ENCODE data around the gene TMC1.
"Not testable (repeated sequence)": the region's sequence is repeated elsewhere in the genome, so short reads cannot be mapped to it uniquely, and the experiment has no call there.

TMC1 gene

GRCh38 chr9:72526901-72527800, 5.7 kb downstream of the TMC1 start:
- DNase-seq = peak; percentile 69

DNA sequence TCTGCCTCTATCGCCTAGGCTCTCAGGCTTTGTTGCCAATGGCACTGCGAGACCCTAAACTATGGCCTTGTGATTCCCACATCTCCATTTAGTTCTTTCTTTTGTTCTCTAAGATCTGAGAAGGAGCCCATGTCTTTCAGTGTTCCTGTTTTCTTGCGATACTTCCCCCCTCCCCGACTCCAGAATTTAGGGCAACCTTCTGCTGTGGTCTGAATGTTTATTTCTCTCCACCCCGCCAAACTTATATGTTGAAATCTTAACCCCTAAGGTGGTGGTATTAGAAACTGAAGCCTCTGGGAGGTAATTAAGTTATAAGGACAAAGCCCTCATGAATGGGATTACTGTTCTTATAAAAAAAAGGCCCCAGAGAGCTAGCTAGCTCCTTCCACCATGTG, 6.4 kb downstream of the TMC1 start:
- DNase-seq = no peak

- no peak for DNase-seq
Measured at GRCh38 chr9:72529531-72529930, 8.1 kb downstream of the TMC1 start.

GRCh38 chr9:72533322-72533721, 11.9 kb downstream of the TMC1 start:
- no peak for DNase-seq

DNA sequence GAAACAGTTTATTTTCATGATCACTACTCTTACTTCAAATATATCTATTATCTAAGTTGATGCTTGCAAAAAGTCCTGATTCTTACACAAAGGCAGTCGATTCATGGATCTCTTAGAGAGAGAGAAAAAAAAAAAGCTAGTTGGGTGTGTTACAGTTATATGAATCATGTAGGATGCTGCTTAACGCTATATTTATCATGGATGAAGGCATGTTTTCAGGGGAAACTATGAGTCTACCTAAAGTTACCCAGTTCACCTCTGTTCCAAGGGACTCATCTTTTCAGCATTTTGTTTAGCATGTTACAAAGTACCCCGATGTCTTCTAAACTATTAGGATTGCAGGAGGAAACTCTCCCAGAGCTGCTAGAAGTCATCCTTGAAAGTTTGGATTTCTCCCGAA, 13.5 kb downstream of the TMC1 start:
- no peak for DNase-seq

GRCh38 chr9:72537011-72537545, 15.7 kb downstream of the TMC1 start:
- DNase-seq = no peak

DNA sequence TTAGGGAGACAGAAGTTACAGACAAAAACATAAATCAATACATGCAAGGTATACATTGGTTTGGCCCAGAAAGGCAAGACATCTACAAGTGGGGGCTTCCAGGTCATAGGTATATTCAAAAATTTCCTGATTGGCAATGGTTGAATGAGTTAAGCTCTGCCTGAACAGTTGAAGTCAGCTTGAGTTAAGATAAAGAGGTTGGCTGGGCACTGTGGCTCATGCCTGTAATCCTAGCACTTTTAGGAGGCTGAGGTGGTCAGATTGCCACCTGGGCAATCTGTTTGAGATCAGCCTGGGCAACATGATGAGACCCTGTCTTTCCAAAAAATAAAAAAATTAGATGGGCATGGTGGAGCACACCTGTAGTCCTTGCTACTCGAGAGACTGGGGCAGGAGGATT, 16.3 kb downstream of the TMC1 start:
- DNase-seq = no peak

DNA sequence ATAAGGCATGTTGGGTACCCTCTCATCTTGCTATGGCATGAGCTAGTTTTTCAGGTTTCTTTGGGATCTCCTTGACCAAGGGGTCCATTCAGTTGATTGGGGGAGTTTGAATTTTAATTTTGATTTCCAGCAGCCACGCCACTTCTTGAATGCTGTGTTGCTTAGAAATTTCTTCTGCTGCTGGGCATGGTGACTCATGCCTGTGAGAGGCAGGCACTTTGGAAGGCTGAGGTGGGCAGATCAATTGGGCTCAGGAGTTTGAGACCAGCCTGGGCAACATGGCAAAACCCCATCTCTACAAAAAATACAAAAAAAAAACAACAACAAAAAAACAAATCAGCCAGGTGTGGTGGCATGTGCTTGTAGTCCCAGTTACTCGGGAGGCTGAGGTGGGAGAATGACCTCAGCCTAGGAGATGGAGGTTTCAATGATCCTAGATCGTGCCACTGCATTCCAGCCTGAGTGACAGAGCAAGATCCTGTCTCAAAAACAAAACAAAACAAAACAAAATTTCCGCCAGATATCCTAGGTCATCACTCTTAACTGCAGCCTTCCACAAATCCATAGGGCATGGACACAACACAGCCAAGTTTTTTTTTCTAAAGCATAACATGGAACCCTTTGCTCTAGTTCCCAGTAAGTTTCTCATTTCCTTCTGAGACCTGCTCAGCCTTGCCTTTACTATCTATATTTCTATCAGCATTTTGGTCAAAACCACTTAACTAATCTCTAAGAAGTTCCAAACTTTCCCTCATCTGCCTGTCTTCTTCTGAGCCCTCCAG, 17.7 kb downstream of the TMC1 start:
- DNase-seq = no peak

DNA sequence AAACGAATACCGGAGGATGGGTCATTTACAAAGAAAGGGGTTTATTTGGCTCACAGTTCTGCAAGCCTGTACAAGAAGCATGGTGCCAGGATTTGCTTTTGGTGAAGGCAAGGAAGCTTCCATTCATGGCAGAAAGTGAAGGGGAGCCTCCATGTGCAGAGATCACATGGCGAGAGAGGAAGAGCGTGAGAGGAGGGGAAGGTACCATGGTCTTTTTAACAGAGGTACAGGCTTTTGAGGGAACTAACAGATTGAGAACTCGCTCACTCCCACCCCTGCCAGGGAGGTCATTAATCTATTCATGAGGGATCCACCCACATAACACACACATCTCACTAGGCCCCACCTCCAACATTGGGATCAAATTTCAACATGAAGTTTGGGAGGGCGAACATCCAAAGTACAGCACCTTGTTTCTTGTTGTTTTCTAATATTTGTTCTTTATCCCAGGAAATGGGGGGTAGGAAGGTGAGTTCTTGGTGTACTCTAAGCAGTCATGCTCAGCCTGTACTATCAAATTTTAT, 18.5 kb downstream of the TMC1 start:
- no peak for DNase-seq

- no peak for DNase-seq
Measured at GRCh38 chr9:72540348-72540873, 19.0 kb downstream of the TMC1 start.

DNA sequence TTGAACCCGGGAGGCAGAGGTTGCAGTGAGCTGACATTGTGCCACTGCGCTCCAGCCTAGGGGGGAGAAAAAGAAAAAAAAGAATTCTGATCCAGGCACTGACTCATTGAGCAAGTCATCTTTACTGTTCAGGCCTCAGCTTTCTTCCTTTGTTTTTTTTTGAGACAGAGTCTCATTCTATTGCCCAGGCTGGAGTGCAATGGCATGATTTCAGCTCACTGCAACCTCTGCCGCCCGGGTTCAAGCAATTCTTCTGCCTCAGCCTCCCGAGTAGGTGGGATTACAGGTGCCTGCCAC, 21.1 kb downstream of the TMC1 start:
- not testable (repeated sequence) for DNase-seq

DNA sequence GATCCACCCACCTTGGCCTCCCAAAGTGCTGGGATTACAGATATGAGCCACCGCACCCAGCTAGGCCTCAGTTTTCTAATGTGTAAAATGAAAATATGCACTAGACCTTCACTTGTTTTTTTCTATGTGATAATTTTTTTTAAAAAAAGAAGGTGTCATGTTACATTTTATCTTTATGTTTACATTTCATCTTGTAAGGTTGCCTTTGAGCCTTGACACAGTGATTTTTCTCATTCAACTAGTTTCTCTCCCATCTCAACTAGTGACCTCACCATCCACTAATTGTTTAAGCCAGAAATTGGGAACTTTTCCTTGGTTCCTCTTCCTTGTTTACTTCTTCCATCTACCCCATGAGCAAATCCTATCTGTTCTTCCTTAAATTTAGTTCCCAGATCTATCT, 21.5 kb downstream of the TMC1 start:
- DNase-seq = no peak

DNA sequence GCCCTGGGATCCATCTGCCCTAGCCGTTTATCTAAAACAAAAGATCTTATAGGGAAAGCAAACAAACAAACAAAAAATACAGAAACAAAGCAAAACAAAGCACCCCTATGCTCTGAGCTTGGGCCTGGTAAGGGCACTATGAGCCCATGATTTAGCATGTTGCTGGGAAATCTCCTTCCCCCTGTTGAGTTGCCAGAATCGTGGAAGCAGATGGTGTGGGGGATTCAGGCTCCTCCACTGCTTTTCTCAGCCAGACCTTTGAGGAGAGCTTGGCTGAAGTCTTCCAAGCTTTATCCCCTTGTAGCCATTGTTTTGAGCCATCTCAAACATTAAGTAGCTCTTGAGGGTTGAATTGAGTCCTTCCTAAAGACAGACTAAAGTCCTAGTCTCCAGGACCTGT, 29.9 kb downstream of the TMC1 start:
- no peak for DNase-seq

DNA sequence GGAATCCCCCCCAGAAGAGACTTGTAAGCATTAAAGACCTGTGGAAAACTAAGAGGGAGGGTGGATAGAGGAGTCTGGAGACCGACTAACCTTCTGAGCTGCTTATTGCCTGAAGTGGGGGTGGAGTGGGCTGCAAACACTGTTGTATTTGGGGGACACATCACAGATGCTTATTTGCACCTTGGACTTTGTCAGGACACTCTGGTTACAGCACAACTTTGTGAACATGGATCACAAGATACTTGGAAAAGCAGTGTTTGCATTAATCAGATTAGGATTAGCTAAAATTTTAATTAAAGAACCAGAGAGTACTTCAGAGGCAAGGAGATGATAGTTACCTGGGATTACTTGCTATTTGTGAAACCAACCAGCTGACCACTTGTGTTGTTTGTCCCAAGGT, 30.9 kb downstream of the TMC1 start:
- no peak for DNase-seq

DNA sequence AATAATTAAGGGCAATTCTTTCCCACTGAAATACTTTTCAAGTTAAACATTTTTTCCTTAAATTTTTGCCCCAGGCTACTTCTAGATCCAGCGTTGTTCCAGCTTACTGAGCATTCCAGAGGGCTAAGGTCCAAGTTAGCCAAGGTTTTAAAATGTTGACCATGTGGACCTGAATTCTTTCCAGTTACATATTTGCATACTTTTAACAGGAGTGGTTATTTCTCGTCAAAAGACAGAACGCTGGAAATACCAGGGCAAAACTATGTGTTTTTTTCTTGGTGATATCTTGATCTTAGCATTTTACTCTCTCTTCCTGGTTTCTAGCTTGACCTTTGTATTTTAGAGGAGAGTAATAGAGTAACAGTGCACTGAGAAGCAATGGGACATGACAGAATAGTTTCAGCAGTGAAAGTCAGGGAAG, 32.8 kb downstream of the TMC1 start:
- DNase-seq = no peak

- DNase-seq = no peak
Measured at GRCh38 chr9:72557549-72557948, 36.1 kb downstream of the TMC1 start.

GRCh38 chr9:72560086-72560485, 38.7 kb downstream of the TMC1 start:
- DNase-seq = no peak

DNA sequence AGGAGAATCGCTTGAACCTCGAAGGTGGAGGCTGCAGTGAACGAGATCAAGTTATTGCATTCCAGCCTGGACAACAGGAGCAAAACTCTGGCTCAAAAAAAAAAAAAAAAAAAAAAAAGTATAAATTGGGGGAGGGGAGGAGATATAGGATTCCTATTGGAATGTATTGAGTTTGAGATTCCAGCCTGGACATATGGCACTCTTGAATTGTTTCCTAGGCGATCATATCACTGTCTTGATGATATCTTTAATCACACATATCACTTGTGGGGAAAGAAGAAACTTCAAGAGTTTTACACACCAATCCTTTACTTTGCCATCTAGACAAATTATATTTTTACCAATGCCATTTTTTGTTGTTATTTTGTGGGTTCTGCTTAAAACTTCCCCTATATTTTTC, 42.4 kb downstream of the TMC1 start:
- no peak for DNase-seq

- no peak for DNase-seq
Measured at GRCh38 chr9:72564479-72565281, 43.3 kb downstream of the TMC1 start.

DNA sequence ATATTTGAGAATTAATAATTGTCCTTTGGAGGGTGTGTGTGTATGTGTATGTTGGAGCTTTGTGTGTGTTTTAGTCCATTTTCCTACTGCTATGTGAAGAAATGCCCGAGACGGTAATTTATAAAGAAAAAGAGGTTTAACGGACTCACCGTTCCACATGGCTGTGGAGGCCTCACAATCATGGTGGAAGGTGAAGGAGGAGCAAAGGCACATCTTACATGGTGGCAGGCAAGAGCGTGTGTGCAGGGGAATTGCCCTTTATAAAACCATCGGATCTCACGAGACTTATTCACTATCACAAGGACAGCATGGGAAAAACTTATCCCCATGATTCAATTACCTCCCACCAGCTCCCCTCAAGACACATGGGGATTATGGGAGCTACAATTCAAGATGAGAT, 44.1 kb downstream of the TMC1 start:
- no peak for DNase-seq

DNA sequence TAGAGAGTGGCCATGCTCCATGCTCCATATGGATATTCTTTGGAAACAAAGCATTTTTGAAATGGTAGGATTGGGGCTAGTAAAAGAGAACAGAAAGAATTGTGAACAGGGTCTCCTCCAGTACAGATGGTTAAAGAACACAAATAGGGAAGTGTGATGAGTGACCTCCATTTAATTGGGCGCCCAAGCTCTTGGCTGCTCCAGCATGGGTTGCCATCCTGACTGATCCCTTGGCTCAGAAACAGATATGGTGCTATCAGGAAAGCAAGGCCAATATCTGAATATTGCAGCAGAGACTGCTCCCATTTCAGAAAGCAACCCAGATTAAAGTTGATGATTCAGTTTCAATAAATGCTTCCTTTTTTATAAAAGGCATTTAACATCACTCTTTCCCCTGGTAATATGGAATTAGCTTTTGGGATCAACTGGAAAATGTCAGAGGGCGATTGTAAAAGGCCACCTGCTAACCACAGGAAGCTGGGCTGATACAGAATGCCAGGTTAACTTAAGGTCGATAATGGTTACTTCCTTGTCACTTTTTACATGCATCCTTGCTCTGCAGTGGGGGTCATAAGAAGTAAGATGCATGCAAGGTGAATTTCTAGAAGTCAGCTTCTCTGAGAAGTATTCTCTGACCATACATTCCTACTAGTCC, 52.9 kb downstream of the TMC1 start:
- DNase-seq = no peak

DNA sequence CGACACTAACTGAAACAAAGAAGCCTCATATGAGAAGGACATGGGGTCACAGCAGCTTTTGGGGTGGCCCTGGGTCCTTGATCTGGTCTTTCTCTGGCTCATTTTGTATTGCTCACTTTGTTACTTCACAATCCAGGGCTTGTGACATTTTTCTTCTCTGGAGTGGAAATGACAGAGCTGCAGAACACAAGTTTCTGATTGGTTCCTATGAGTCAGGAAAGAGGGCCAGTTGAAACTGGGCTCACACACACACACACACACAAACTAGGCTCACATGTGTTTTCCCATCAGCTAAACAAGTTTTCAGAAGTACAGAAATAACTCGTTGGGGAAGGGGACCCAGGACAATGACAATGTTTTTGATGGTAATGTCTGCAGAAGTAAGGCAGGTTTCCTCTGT, 54.3 kb downstream of the TMC1 start:
- DNase-seq = no peak

All from activated CD4-positive, alpha-beta T cell treated with anti-CD3 and anti-CD28 coated beads for 1 hour (primary cell).